HG03469 (cell line): ENCODE data around the gene STAC3.

Experiments used
- ATAC-seq: cut with Tn5 transposase; IDR thresholded peaks from one replicate; pipeline ENCODE4 v1.9.1; 2021; ENCODE audit warnings: mild to moderate bottlenecking, moderate library complexity, moderate number of reproducible peaks; ENCODE audit not compliant: unreplicated experiment

STAC3 gene

GRCh38 chr12:57255916-57256315, 4.9 kb upstream of the STAC3 start:
- no peak for ATAC-seq

GRCh38 chr12:57254506-57255280, 3.7 kb upstream of the STAC3 start:
- ATAC-seq, result no peak

- no peak for ATAC-seq
These were observed 446 bp downstream of the STAC3 start for GRCh38 chr12:57250541-57250940.

- no peak for ATAC-seq
These were observed 1.8 kb downstream of the STAC3 start for GRCh38 chr12:57248934-57249742.

GRCh38 chr12:57247041-57247440, 3.9 kb downstream of the STAC3 start:
- no peak for ATAC-seq

- ATAC-seq, result no peak
These were observed 6.7 kb downstream of the STAC3 start for GRCh38 chr12:57244312-57244696.

- ATAC-seq, result no peak
These were observed 7.3 kb downstream of the STAC3 start for GRCh38 chr12:57243521-57244311.

GRCh38 chr12:57242691-57243454, 8.1 kb downstream of the STAC3 start:
- ATAC-seq, result no peak

- ATAC-seq, result no peak
These were observed 8.7 kb downstream of the STAC3 start for GRCh38 chr12:57242329-57242690.

- ATAC-seq, result no peak
These were observed 9.3 kb downstream of the STAC3 start for GRCh38 chr12:57241402-57242310.

- no peak for ATAC-seq
These were observed 10.0 kb downstream of the STAC3 start for GRCh38 chr12:57240926-57241401.

- no peak for ATAC-seq
These were observed 10.7 kb downstream of the STAC3 start for GRCh38 chr12:57240066-57240921.

GRCh38 chr12:57239587-57240065, 11.4 kb downstream of the STAC3 start:
- no peak for ATAC-seq

- ATAC-seq, result peak; percentile 52
These were observed 12.0 kb downstream of the STAC3 start for GRCh38 chr12:57238854-57239554.

GRCh38 chr12:57237932-57238853, 12.8 kb downstream of the STAC3 start:
- ATAC-seq, result no peak

GRCh38 chr12:57237596-57237931, 13.4 kb downstream of the STAC3 start:
- ATAC-seq, result no peak
